SK-N-MC (cell line): Measurements from ENCODE around the gene EPSTI1.

Experiments used
- EZH2 ChIP-seq: fragments of 200-600 bp; sonication (generic); IDR thresholded peaks from one replicate; pipeline ENCODE4 v1.6.1; 2017; ENCODE audit warnings: antibody characterized with exemption
- FOXP2 ChIP-seq: optimal IDR thresholded peaks from 2 replicates; pipeline ENCODE3; 2011; ENCODE audit warnings: mild to moderate bottlenecking, moderate library complexity; ENCODE audit not compliant: insufficient read depth; ENCODE audit errors: extremely low read length, control extremely low read depth
- POLR2AphosphoS5 ChIP-seq: IDR thresholded peaks from 2 replicates; pipeline ENCODE4 v1.6.1; 2012; ENCODE audit warnings: mild to moderate bottlenecking, low read depth, low read length, borderline replicate concordance

GRCh38 chr13:42860485-42860884, 131.6 kb downstream of the EPSTI1 start:
- TF ChIP-seq EZH2, result no peak
- TF ChIP-seq POLR2AphosphoS5, result no peak
- TF ChIP-seq FOXP2, result no peak
